Measurements from ENCODE around the gene PABPN1L. TPM values are rescaled to one million over a fixed set of nuclear protein-coding genes. Genes with fewer than 3 reads are reported as not detected.
A peak's percentile ranks its signal among the peaks of the same experiment; 100 is the strongest.

Gene PABPN1L
- total and polyA plus RNA-seq, 2 experiments from 2014 or later, result not detected

DNA sequence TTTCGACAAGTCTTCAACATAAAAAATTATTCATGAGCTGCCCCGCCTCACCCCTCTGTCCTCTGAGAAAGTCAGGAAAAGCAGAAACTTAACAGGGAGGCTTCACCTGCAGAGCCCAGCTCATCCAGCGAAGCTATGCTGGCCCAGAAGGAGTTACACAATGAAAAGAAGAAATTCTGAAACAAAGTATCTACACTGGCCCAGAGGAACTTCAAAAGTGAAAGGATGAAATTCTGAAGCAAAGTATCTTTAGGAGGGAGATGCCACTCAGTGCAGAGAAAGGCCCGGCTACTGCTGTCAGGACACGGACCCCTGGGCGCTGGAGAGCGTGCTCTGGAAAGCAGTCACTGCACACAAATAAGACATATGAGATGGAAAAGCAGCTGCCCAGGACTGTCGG is 11.3 kb downstream of the PABPN1L start (continued):
- TF ChIP-seq, protein P1, sequence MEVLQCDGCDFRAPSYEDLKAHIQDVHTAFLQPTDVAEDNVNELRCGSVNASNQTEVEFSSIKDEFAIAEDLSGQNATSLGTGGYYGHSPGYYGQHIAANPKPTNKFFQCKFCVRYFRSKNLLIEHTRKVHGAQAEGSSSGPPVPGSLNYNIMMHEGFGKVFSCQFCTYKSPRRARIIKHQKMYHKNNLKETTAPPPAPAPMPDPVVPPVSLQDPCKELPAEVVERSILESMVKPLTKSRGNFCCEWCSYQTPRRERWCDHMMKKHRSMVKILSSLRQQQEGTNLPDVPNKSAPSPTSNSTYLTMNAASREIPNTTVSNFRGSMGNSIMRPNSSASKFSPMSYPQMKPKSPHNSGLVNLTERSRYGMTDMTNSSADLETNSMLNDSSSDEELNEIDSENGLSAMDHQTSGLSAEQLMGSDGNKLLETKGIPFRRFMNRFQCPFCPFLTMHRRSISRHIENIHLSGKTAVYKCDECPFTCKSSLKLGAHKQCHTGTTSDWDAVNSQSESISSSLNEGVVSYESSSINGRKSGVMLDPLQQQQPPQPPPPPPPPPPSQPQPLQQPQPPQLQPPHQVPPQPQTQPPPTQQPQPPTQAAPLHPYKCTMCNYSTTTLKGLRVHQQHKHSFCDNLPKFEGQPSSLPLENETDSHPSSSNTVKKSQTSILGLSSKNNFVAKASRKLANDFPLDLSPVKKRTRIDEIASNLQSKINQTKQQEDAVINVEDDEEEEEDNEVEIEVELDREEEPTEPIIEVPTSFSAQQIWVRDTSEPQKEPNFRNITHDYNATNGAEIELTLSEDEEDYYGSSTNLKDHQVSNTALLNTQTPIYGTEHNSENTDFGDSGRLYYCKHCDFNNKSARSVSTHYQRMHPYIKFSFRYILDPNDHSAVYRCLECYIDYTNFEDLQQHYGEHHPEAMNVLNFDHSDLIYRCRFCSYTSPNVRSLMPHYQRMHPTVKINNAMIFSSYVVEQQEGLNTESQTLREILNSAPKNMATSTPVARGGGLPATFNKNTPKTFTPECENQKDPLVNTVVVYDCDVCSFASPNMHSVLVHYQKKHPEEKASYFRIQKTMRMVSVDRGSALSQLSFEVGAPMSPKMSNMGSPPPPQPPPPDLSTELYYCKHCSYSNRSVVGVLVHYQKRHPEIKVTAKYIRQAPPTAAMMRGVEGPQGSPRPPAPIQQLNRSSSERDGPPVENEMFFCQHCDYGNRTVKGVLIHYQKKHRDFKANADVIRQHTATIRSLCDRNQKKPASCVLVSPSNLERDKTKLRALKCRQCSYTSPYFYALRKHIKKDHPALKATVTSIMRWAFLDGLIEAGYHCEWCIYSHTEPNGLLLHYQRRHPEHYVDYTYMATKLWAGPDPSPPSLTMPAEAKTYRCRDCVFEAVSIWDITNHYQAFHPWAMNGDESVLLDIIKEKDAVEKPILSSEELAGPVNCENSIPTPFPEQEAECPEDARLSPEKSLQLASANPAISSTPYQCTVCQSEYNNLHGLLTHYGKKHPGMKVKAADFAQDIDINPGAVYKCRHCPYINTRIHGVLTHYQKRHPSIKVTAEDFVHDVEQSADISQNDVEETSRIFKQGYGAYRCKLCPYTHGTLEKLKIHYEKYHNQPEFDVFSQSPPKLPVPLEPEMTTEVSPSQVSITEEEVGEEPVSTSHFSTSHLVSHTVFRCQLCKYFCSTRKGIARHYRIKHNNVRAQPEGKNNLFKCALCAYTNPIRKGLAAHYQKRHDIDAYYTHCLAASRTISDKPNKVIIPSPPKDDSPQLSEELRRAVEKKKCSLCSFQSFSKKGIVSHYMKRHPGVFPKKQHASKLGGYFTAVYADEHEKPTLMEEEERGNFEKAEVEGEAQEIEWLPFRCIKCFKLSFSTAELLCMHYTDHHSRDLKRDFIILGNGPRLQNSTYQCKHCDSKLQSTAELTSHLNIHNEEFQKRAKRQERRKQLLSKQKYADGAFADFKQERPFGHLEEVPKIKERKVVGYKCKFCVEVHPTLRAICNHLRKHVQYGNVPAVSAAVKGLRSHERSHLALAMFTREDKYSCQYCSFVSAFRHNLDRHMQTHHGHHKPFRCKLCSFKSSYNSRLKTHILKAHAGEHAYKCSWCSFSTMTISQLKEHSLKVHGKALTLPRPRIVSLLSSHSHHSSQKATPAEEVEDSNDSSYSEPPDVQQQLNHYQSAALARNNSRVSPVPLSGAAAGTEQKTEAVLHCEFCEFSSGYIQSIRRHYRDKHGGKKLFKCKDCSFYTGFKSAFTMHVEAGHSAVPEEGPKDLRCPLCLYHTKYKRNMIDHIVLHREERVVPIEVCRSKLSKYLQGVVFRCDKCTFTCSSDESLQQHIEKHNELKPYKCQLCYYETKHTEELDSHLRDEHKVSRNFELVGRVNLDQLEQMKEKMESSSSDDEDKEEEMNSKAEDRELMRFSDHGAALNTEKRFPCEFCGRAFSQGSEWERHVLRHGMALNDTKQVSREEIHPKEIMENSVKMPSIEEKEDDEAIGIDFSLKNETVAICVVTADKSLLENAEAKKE (CRISPR knock-in tag; IDR thresholded peaks at IDR 0.05), result no peak
- no peak for TF ChIP-seq EZH2phosphoT487 (IDR thresholded peaks at IDR 0.05; ENCODE audit: unreplicated experiment)
- TF ChIP-seq EZH2 (IDR thresholded peaks at IDR 0.05; ENCODE audit: low read depth, unreplicated experiment), result no peak

DNA sequence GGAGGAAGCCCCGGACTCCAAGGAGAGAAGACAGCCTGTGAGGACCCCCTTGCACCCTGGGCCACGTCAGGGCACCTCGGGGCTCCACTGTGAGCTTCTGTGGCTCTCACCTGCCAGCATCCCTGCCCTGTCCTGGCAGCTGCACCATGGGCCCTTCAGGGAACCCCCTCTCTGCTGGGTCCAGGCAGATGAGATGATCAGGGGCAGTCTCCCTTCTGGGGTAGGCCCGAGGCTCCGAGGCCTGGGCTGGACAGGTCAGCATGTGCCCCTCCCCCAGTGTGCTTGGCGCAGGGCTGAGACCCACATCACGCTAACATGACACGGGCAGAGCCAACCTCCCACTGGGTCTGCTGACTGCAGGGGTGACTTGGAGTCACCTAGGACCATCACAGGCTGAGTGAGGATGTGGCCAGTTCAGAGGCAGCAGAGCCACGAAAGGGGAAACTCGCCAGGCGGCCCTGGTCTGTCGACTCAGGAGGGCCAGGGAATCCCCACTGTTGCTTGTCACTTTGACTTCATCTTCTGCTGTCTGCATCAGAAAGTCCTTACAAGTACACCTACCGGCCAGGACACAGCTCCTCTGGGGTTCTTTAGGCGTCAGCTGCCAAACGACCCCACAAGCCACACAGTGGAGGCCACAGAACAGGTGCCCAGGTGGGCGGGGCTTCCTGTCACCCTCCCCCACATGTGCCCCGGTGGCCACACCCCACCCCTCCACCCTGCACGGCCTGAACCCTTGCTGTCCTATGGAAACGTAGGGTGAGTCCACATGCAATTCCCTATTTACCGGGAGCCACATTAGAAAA is 12.0 kb downstream of the PABPN1L start:
- Histone ChIP-seq H3F3A (replicated peaks; ENCODE audit: low read depth) (0 out of 2 replicates have a peak, but pooled peaks cover 3% of the 10 kb centered on the region), H3K79me2 (replicated peaks; ENCODE audit: insufficient read depth) (peaks cover 18% of the 10 kb centered on the region), H3K36me3 (ENCODE audit: insufficient read depth) (no peaks in the 10 kb centered on the region), H2AFZ (no peak overlapping the region), H3K4me3 (no peak overlapping the region), H3K9me2 (ENCODE audit: insufficient read depth) (no peaks in the 10 kb centered on the region), H3K4me1 (ENCODE audit: insufficient read depth) (no peaks in the 10 kb centered on the region; the same call in 1 of the 2 replicates), H3K4me2 (no peak overlapping the region), H3K27ac (ENCODE audit: low read depth) (no peak overlapping the region), H3K27me3 (ENCODE audit: insufficient read depth) (no peaks in the 10 kb centered on the region), H4K20me1 (replicated peaks; ENCODE audit: insufficient read depth) (peaks cover 7% of the 10 kb centered on the region; the same call in 1 of the 2 replicates)
- DNase-seq (ENCODE audit: low spot score) (no peak), ATAC-seq (no peak)
- Mint-ChIP-seq H3K4me1 (peaks cover 21% of the 10 kb centered on the region), H3K27ac (no peak overlapping the region), H3K27me3 (ENCODE audit: insufficient read depth, low read depth, poor library complexity) (peaks cover 10% of the 10 kb centered on the region), H3K4me3 (peak overlapping the region; percentile 44; the same call in 1 of the 3 replicates), H3K36me3 (ENCODE audit: low read depth) (peaks cover 39% of the 10 kb centered on the region), H3K9me3 (peaks cover 12% of the 10 kb centered on the region)
- TF ChIP-seq ZNF114 (CRISPR knock-in tag; IDR thresholded peaks at IDR 0.05), result no peak
- no peak for TF ChIP-seq JUNB (IDR thresholded peaks at IDR 0.05; ENCODE audit: unreplicated experiment)
- TF ChIP-seq, protein P1 (CRISPR knock-in tag; IDR thresholded peaks at IDR 0.05), result no peak
- no peak for TF ChIP-seq POLR2AphosphoS5 (IDR thresholded peaks at IDR 0.05; ENCODE audit: low read depth)
- no peak for TF ChIP-seq ETS1 (IDR thresholded peaks at IDR 0.05)

Data from GM23338 (cell line).